HG02678 (cell line): ENCODE results near the gene IL12RB2.

Source experiments
- ATAC-seq: cut with Tn5 transposase; IDR thresholded peaks from one replicate; pipeline ENCODE4 v1.9.1; 2021; ENCODE audit warnings: mild to moderate bottlenecking, moderate library complexity; ENCODE audit not compliant: unreplicated experiment

IL12RB2 gene

GRCh38 chr1:67307251-67308060 is at the start of gene IL12RB2:
TSS of gene IL12RB2 (plus strand) at chr1:67307873. CDS start at chr1:67320369, 12,496 bp downstream.
- peak; percentile 66 for ATAC-seq

- ATAC-seq: no peak
These were observed 46.0 kb upstream of the IL12RB2 start for GRCh38 chr1:67261680-67262079.

DNA sequence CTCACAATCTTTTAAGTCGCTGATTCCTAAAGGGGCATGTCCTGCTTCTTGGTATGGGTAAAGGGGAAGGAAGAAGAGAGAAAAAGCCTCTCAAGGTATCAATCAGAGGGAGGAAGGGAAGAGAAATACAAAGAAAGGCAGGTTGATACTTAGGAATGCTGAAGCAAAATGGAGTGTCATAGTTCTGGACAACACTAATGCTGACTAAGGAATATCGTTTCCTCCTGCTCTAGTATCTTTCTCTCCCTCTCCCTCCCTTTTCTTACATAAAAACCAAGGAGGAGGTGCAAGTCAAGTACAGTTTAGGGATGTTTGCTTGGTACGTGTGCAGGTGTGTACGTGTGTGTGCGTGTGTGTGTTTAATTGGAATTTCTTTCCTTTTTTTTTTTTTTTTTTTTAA is 44.9 kb upstream of the IL12RB2 start:
- no peak for ATAC-seq

DNA sequence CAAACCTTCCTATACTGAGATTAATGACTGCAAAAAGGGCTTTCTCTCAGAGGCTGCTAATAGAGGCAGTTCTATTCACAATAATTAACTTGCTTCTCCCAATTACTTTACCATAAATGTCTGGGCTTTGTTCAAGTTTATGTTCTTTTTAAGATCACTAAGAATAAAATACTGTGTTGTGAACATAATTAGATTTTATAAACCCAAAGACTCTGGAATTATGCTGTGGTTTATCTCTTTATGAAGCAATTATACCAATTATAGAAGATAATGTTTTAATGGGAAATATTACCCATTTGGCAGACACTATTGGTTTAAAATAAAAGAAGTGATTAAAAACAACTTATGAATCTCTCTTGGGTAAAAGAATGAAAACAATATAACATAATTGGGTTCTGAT is 43.5 kb upstream of the IL12RB2 start:
- no peak for ATAC-seq

GRCh38 chr1:67264899-67265298 is 42.8 kb upstream of the IL12RB2 start:
- ATAC-seq: no peak

DNA sequence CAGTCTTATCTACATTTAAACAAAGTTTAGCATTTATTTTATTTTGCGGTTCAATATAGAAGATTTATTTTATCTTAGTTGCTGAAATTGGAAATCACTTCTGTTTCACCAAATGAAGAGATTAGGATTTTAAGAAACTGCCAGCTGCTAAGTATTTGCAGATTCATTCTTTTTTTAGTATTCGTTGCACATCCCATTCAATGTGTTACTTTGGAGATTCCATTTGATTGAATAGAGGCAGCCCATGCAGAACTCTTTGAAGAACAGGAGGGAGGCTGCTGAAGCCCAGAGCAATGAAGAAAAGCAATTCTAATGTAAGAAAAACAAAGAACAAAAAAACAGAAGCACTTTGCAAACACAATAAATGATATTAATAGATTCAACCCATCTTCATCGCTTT is 38.6 kb upstream of the IL12RB2 start:
- ATAC-seq: no peak

DNA sequence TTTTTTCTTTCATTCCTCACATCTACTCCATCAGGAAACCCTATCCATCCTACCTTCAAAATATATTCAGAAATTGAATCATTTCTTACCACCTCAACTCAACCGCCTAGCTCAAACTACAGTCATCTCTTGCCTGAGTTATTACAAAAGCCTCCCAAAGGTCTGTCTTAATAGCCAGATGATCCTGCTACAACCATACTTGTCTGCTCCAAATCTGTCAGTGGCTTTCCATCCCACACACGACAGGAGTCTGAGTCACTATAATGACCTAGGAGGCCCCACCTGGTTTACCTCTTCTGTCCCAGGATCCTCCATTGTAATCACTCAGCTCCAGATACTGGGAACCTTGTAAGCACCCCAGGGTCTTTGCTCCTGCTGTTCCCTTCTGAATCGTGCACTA is 37.1 kb upstream of the IL12RB2 start:
- ATAC-seq: no peak

- ATAC-seq: no peak
These were observed 34.1 kb upstream of the IL12RB2 start for GRCh38 chr1:67273591-67273990.

DNA sequence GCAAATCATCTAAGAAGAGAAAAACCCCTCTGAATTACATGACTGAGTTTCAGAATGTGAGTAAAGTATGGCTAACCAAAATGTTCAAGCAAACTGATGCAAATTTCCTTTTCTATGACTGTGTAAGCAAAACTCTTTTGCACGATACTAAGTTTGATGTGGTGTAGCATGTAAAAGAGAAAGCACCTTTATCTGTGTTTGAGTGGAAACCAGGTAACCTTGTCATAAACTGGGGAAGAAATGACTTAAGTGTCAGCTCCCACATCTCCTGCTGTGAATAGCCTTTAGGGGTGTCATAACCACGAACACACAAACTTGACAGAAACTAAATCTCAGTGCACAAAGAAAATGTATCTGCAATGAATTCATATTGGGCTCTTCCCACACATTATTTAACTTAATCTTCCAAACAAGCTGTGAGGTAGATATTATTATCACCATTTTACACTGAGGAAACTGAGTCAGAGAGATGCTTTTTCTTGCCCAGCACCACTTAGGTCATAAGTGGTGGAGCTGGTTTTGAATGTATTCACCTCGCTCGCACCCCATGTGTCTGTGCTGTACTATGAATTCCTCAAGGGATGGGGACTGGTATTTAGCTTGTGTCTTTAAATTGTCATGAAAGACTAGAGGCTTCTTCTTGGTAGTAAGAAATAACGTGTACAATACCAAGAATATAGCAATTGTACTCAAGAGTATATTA is 32.9 kb upstream of the IL12RB2 start:
- ATAC-seq: peak; percentile 65

GRCh38 chr1:67280696-67281095 is 27.0 kb upstream of the IL12RB2 start:
- no peak for ATAC-seq

GRCh38 chr1:67281244-67281643 is 26.4 kb upstream of the IL12RB2 start:
- ATAC-seq: no peak

DNA sequence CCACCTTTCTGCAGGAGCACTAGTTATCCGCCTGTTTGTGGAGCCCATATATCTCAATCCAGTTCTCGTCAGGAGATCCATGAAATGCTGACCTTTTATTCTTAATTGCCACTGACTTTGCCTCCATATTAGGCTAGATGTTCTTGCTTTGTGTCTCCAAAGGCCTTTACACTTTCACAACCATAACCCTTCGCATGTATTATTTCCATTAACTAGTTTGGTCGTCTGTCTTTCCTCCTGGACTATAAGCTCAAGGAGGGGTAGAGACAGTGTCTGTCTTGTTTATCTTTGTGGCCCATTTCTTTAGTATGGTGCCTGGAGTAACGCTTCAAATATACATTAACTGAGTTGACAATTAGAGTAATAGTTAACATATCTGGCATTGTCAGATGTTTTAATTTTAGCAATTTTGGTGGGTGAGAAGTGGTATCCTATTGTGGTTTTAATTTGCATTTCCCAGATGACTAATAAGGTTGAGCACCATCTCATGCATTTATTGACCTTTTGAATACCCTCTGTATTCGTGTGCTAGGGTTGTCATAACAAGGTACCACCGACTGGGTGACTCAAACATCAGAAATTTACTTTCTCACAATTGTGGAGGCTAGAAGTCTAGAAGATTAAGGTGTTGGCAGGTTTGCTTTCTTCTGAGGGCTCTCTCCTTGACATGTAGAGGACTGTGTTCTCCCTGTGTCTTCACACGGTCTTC is 21.7 kb upstream of the IL12RB2 start:
- ATAC-seq: peak; percentile 69

DNA sequence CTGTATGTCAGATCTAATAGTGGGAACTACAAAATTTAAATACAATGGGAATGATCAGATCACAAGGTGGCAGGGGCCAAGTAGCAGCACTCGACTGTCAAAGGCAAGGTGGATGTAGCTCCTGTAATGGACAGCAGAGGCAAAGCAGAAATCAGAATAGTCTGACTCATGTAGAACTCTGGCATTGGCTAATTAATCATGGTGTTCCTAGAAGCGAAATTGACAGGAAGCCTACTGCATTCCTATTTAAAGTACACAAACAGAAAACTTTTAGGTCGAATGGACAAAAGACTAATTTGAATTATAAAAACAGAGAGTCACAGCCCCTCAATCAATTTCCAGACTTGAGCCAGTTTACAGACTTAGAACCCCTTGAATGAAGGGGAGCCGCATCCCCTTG is 17.4 kb upstream of the IL12RB2 start:
- no peak for ATAC-seq

DNA sequence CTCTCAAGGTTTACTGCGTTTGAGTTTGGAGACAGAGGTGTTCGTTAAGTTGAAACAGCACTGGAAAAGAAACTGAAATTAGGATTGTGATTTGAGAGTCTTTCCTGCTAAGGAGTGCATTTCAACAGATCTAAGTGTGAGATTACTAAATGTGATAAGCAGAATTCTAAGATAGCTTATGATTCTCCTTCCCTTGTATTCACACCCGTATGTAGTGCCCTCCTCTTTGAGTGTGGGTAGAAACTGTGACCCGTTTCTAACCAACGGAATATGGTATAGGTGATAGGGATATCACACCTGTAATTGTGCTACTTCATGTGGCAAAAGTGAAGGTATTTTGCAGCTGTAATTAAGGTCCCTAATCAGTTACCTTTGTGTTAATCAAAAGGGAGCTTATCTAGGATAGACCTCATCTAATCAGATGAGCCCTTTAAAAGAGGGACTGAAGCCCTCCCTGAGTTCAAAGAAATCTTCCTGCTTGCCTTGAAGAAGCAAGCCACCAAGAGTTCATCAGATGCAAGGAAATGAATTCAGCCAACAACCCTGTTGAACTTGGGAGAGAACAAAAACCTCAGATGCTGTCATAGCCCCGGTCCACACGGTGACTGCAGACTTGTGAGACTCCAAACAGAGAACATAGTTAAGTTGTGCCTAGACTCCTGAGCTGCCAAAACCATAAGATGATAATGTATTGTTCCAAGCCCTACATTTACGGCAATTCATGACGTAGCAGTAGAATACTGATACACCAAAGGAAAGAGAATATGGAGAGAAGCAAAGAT is 12.6 kb upstream of the IL12RB2 start:
- ATAC-seq: no peak

DNA sequence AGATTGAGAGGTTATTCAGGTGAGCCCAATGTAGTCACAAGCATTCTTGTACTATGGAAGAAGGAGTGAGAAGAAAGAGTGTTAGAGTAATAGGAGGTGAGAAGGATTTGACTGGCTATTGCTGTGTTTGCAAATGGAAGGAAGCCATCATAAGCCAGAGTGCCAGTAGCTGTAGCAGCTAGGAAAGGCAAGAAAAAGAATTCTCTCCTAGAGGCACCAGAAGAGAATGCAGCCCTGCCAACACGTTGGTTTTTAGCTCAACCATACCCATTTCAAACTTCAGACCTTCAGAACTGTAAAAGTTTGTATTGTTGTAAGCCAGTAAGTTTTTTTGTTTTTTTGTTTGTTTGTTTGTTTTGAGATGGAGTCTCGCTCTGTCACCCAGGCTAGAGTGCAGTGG is 8.9 kb upstream of the IL12RB2 start:
- no peak for ATAC-seq

DNA sequence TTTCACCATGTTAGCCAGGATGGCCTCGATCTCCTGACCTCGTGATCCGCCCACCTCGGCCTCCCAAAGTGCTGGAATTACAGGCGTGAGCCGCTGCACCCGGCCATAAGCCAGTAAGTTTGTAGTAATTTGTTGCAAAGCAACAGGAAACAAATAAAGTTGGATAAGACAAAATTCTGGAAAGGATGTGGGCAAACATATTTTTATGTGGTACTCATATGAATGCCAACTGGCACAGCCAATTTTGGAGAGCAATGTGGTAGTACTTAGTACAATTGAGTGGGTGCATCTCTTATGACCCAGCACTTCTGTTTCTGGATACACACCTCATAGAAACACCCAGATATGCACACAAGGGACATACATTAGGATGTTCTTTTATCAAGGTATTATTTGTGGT is 8.4 kb upstream of the IL12RB2 start:
- ATAC-seq: no peak

GRCh38 chr1:67300561-67300960 is 7.1 kb upstream of the IL12RB2 start:
- ATAC-seq: no peak

DNA sequence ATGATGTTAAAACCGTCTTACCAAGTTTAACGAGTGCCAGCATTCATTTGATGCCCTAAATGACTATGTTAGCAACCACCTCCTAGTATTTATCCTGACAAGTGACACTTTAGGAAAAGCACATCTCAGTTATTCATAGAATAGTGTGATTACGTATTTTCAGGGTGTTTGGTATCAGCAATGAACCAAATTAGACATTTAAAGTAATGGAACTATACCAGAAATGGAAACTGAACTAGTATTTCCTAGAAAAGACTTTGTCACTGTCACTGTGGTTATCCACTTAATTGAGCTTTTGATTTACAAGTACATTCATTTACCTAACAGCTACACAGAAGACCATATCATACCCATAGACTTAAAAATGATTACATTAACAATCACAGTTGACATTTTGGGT is 3.6 kb upstream of the IL12RB2 start:
- ATAC-seq: no peak

GRCh38 chr1:67306547-67306946 is 1.1 kb upstream of the IL12RB2 start:
- ATAC-seq: no peak

GRCh38 chr1:67308136-67308535 is 463 bp downstream of the IL12RB2 start:
- ATAC-seq: peak; percentile 8

DNA sequence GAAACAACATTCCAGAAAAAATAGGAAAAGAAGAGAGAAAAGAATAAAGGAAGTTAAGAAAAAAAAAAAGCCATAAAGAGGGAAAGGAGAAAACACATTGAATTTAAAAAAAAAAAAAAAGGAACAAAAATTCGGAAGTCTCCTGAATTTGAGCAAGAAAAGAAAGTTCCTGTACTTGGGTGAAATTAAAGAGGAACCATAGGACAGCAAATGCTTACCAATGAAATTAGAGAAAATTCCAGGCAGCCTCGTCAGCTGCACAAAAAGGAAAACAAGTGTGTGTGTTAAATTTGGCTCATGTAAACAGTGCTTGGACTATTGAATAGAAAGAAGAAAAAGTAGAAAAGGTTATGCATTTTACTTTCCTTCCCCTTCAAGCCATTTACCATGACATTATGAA is 4.9 kb downstream of the IL12RB2 start:
- no peak for ATAC-seq
